ENCODE results near the gene URB1.
A peak's percentile ranks its signal among the peaks of the same experiment; 100 is the strongest.

- TF ChIP-seq BRCA1 (IDR thresholded peaks at IDR 0.05; ENCODE audit: low read depth, low read length) (no peak), CTCF (IDR thresholded peaks at IDR 0.05; ENCODE audit: control extremely low read depth in 1 of 3, insufficient read depth in 1 of 3, low read depth in 1 of 3, low read length in 3 of 3) (peak; percentile 78 to 95 (median 93)), SRF (IDR thresholded peaks at IDR 0.05; ENCODE audit: low read depth, low read length) (no peak)
Measured at GRCh38 chr21:32306021-32306780, 86.6 kb downstream of the URB1 start.
